ENCODE data around the gene STIP1. TPM values are rescaled to one million over a fixed set of nuclear protein-coding genes. Genes with fewer than 3 reads are reported as not detected.

The STIP1 gene
- total and polyA plus RNA-seq, 2 donors (not counting 1 experiment from before 2014, with no cell fraction given): 49.8 to 78.7 TPM

- Mint-ChIP-seq H3K9me3 (ENCODE audit: insufficient read depth) (no peaks in the 10 kb centered on the region), H3K4me3 (peak overlapping the region; percentile 53), H3K4me1 (peaks cover 10% of the 10 kb centered on the region), H3K27me3 (no peaks in the 10 kb centered on the region), H3K27ac (no peak overlapping the region)
- H3K4me1 ChIP-seq (ENCODE audit: control insufficient read depth in 2 of 2, insufficient read depth in 2 of 2, low read length in 2 of 2): peaks cover 12 to 14% of the 10 kb centered on the region in 2 donors
- no peak overlapping the region for H3K4me2 ChIP-seq (replicated peaks; ENCODE audit: low read depth, low read length, poor library complexity, severe bottlenecking)
- H3K4me3 ChIP-seq (ENCODE audit: control extremely low read depth in 1 of 5, extremely low read depth in 1 of 5, insufficient read depth in 1 of 5, low read depth in 2 of 5, low read length in 4 of 5): no peak overlapping the region
- intact Hi-C loops (cut with micrococcal nuclease): no loop called here
- no peak overlapping the region for H3K27ac ChIP-seq (ENCODE audit: low read length in 2 of 2)
- ChIA-PET POLR2A (no interaction called here), CTCF (interaction anchor here (1.1 to 2.1 kb wide), 3 partner anchors 13 to 327 kb away, joined by 3 to 5 read pairs (median 3); no protein-coding TSS in a partner anchor)
- no peak overlapping the region for H3K9ac ChIP-seq (ENCODE audit: low read length)
- H3K36me3 ChIP-seq (replicated peaks in 1 of 2; ENCODE audit: control extremely low read depth in 1 of 2, control insufficient read depth in 1 of 2, extremely low read depth in 1 of 2, insufficient read depth in 2 of 2, low read length in 1 of 2): no peaks in the 10 kb centered on the region
- H3K9me3 ChIP-seq (ENCODE audit: control extremely low read depth in 1 of 3, control insufficient read depth in 2 of 3, insufficient read depth in 1 of 3, low read length in 2 of 3): no peaks in the 10 kb centered on the region
- H3K27me3 ChIP-seq (replicated peaks in 1 of 4; ENCODE audit: control extremely low read depth in 1 of 4, control insufficient read depth in 3 of 4, insufficient read depth in 4 of 4, low read length in 3 of 4): no peaks in the 10 kb centered on the region
- DNase-seq: no peak
- no peaks in the 10 kb centered on the region for H3K79me2 ChIP-seq (ENCODE audit: control insufficient read depth, insufficient read depth, low read length)
- no peaks in the 10 kb centered on the region for H4K20me1 ChIP-seq (ENCODE audit: control insufficient read depth, insufficient read depth, low read length, poor library complexity, severe bottlenecking)
- 90% methylated on average over 3 of the region's 5 CpGs for WGBS (ENCODE audit: insufficient coverage)
- no peak for ATAC-seq (ENCODE audit: low read depth)
- no peak overlapping the region for H2AFZ ChIP-seq (ENCODE audit: insufficient read depth, low read depth, low read length, poor library complexity, severe bottlenecking)
- TF ChIP-seq CTCF (IDR thresholded peaks at IDR 0.05): no peak
- no peak for TF ChIP-seq EZH2 (IDR thresholded peaks at IDR 0.05; ENCODE audit: borderline replicate concordance, insufficient read depth, low read depth, low read length, poor library complexity, severe bottlenecking)
These were observed 22.0 kb upstream of the STIP1 start for GRCh38 chr11:64163951-64164350.

GRCh38 chr11:64164392-64165312, 21.3 kb upstream of the STIP1 start:
- no peaks in the 10 kb centered on the region for H3K9me3 Mint-ChIP-seq (ENCODE audit: insufficient read depth)
- H3K27me3 Mint-ChIP-seq: no peaks in the 10 kb centered on the region
- peak overlapping the region; percentile 93 for H2AFZ ChIP-seq (ENCODE audit: insufficient read depth, low read depth, low read length, poor library complexity, severe bottlenecking)
- peak overlapping the region; percentile 83 for H3K9ac ChIP-seq (ENCODE audit: low read length)
- no peaks in the 10 kb centered on the region for H3K36me3 ChIP-seq (replicated peaks in 1 of 2; ENCODE audit: control extremely low read depth in 1 of 2, control insufficient read depth in 1 of 2, extremely low read depth in 1 of 2, insufficient read depth in 2 of 2, low read length in 1 of 2)
- H3K4me1 Mint-ChIP-seq: peaks cover 10% of the 10 kb centered on the region
- no peaks in the 10 kb centered on the region for H3K27me3 ChIP-seq (replicated peaks in 1 of 4; ENCODE audit: control extremely low read depth in 1 of 4, control insufficient read depth in 3 of 4, insufficient read depth in 4 of 4, low read length in 3 of 4)
- H3K4me3 Mint-ChIP-seq: peak overlapping the region; percentile 84
- ChIA-PET POLR2A (interaction anchor here (0.6 kb wide), 2 partner anchors 493 to 1185 kb away, joined by 3 to 6 read pairs; no protein-coding TSS in a partner anchor), CTCF (interaction anchor here (0.9 to 1.4 kb wide), 2 partner anchors 12 to 328 kb away, joined by 3 read pairs; no protein-coding TSS in a partner anchor)
- intact Hi-C loops (cut with micrococcal nuclease): no loop called here
- no peaks in the 10 kb centered on the region for H4K20me1 ChIP-seq (ENCODE audit: control insufficient read depth, insufficient read depth, low read length, poor library complexity, severe bottlenecking)
- peak; percentile 12 for DNase-seq
- H3K27ac ChIP-seq (ENCODE audit: low read length in 2 of 2): no peak overlapping the region
- no peak for ATAC-seq (ENCODE audit: low read depth)
- no peaks in the 10 kb centered on the region for H3K79me2 ChIP-seq (ENCODE audit: control insufficient read depth, insufficient read depth, low read length)
- peak overlapping the region in 3 of 5 experiments; percentile 67 to 87 (median 77) for H3K4me3 ChIP-seq (ENCODE audit: control extremely low read depth in 1 of 5, extremely low read depth in 1 of 5, insufficient read depth in 1 of 5, low read depth in 2 of 5, low read length in 4 of 5)
- peak overlapping the region; percentile 82 for H3K27ac Mint-ChIP-seq
- WGBS (ENCODE audit: insufficient coverage): 88% methylated on average over 18 of the region's 20 CpGs
- peaks cover 12 to 14% of the 10 kb centered on the region in 2 donors for H3K4me1 ChIP-seq (ENCODE audit: control insufficient read depth in 2 of 2, insufficient read depth in 2 of 2, low read length in 2 of 2)
- H3K9me3 ChIP-seq (ENCODE audit: control extremely low read depth in 1 of 3, control insufficient read depth in 2 of 3, insufficient read depth in 1 of 3, low read length in 2 of 3): no peaks in the 10 kb centered on the region
- H3K4me2 ChIP-seq (replicated peaks; ENCODE audit: low read depth, low read length, poor library complexity, severe bottlenecking): peak overlapping the region; percentile 100
- TF ChIP-seq CTCF (IDR thresholded peaks at IDR 0.05) (no peak), EZH2 (IDR thresholded peaks at IDR 0.05; ENCODE audit: borderline replicate concordance, insufficient read depth, low read depth, low read length, poor library complexity, severe bottlenecking) (no peak)
